Measurements from ENCODE around the gene UBAC2. TPM values are rescaled to one million over a fixed set of nuclear protein-coding genes. Genes with fewer than 3 reads are reported as not detected.

Gene UBAC2
- total RNA-seq, 1 donor = 36.9 TPM

GRCh38 chr13:99226513-99226912 lies 25.9 kb downstream of the UBAC2 start:
- TF ChIP-seq CTCF (IDR thresholded peaks at IDR 0.05; ENCODE audit: extremely low read depth, low read depth, low read length) = no peak
- H3K4me2 ChIP-seq (ENCODE audit: insufficient read depth, low read length) = no peak overlapping the region
- H3K9me3 ChIP-seq (ENCODE audit: low read depth, low read length) = no peaks in the 10 kb centered on the region
- peaks cover 10% of the 10 kb centered on the region for H3K4me1 ChIP-seq (ENCODE audit: insufficient read depth, low read length)
- H3K27me3 ChIP-seq (ENCODE audit: insufficient read depth, low read length) = no peaks in the 10 kb centered on the region
- no peak for DNase-seq (ENCODE audit: insufficient read length, low spot score, missing footprints)
- H3K36me3 ChIP-seq (ENCODE audit: insufficient read depth, low read length) = no peaks in the 10 kb centered on the region
- no peak overlapping the region for H3K4me3 ChIP-seq (ENCODE audit: insufficient read depth, low read length)
- H2AFZ ChIP-seq (ENCODE audit: low read length) = no peak overlapping the region
- no peak overlapping the region for H3K27ac ChIP-seq (ENCODE audit: low read depth, low read length)
- peaks cover 53% of the 10 kb centered on the region for H4K20me1 ChIP-seq (ENCODE audit: insufficient read depth, low read length)
- peaks cover 75% of the 10 kb centered on the region for H3K79me2 ChIP-seq (ENCODE audit: insufficient read depth, low read length)

GRCh38 chr13:99227331-99227900 lies 26.8 kb downstream of the UBAC2 start:
- no peaks in the 10 kb centered on the region for H3K9me3 ChIP-seq (ENCODE audit: low read depth, low read length)
- H3K27ac ChIP-seq (ENCODE audit: low read depth, low read length) = no peak overlapping the region
- DNase-seq (ENCODE audit: insufficient read length, low spot score, missing footprints) = no peak
- H3K27me3 ChIP-seq (ENCODE audit: insufficient read depth, low read length) = no peaks in the 10 kb centered on the region
- H2AFZ ChIP-seq (ENCODE audit: low read length) = no peak overlapping the region
- no peak overlapping the region for H3K4me2 ChIP-seq (ENCODE audit: insufficient read depth, low read length)
- no peak overlapping the region for H3K4me3 ChIP-seq (ENCODE audit: insufficient read depth, low read length)
- no peak for TF ChIP-seq CTCF (IDR thresholded peaks at IDR 0.05; ENCODE audit: extremely low read depth, low read depth, low read length)
- no peaks in the 10 kb centered on the region for H3K36me3 ChIP-seq (ENCODE audit: insufficient read depth, low read length)
- H4K20me1 ChIP-seq (ENCODE audit: insufficient read depth, low read length) = peaks cover 50% of the 10 kb centered on the region
- H3K4me1 ChIP-seq (ENCODE audit: insufficient read depth, low read length) = peaks cover 10% of the 10 kb centered on the region
- H3K79me2 ChIP-seq (ENCODE audit: insufficient read depth, low read length) = peaks cover 72% of the 10 kb centered on the region

- DNase-seq (ENCODE audit: insufficient read length, low spot score, missing footprints) = no peak
- H3K4me2 ChIP-seq (ENCODE audit: insufficient read depth, low read length) = peak overlapping the region; percentile 67
- H3K27ac ChIP-seq (ENCODE audit: low read depth, low read length) = no peak overlapping the region
These were observed 27.4 kb downstream of the UBAC2 start for GRCh38 chr13:99227909-99228688.

More at GRCh38 chr13:99227909-99228688, 27.4 kb downstream of the UBAC2 start:
- peaks cover 50% of the 10 kb centered on the region for H4K20me1 ChIP-seq (ENCODE audit: insufficient read depth, low read length)
- no peaks in the 10 kb centered on the region for H3K9me3 ChIP-seq (ENCODE audit: low read depth, low read length)
- H3K27me3 ChIP-seq (ENCODE audit: insufficient read depth, low read length) = no peaks in the 10 kb centered on the region
- H2AFZ ChIP-seq (ENCODE audit: low read length) = no peak overlapping the region
- no peak overlapping the region for H3K4me3 ChIP-seq (ENCODE audit: insufficient read depth, low read length)
- no peaks in the 10 kb centered on the region for H3K36me3 ChIP-seq (ENCODE audit: insufficient read depth, low read length)
- peaks cover 10% of the 10 kb centered on the region for H3K4me1 ChIP-seq (ENCODE audit: insufficient read depth, low read length)
- no peak for TF ChIP-seq CTCF (IDR thresholded peaks at IDR 0.05; ENCODE audit: extremely low read depth, low read depth, low read length)
- peaks cover 69% of the 10 kb centered on the region for H3K79me2 ChIP-seq (ENCODE audit: insufficient read depth, low read length)

All from osteoblast (primary cell).